DND-41 (cell line): ENCODE data around the gene TTC33.

Experiments
- ATAC-seq: fragments of 200-7000 bp; cut with Tn5 transposase; 3 replicates; pipeline ENCODE4 v1.9.1; 2021; ENCODE audit warnings: low read depth; ENCODE audit not compliant: insufficient read depth
- DNase-seq: peaks from one replicate; pipeline ENCODE4 v3.0.0-alpha.2; 2020
- H2AFZ ChIP-seq: 2 replicates; pipeline ENCODE4 v1.6.0; 2012; ENCODE audit warnings: low read depth, low read length
- H3K27ac ChIP-seq: 2 replicates; pipeline ENCODE4 v1.5.1; 2012; ENCODE audit warnings: low read length, inconsistent platforms
- H3K27me3 ChIP-seq: fragments of 200-600 bp; sonication (generic); 2 replicates; pipeline ENCODE4 v1.6.0; 2012; ENCODE audit warnings: low read length, mild to moderate bottlenecking, inconsistent platforms; ENCODE audit not compliant: insufficient read depth, poor library complexity
- H3K36me3 ChIP-seq: 2 replicates; pipeline ENCODE4 v1.5.1; 2012; ENCODE audit warnings: low read length, inconsistent platforms; ENCODE audit not compliant: insufficient read depth
- H3K4me1 ChIP-seq: 2 replicates; pipeline ENCODE4 v1.5.1; 2012; ENCODE audit warnings: mild to moderate bottlenecking, low read length; ENCODE audit not compliant: insufficient read depth
- H3K4me2 ChIP-seq: 2 replicates; pipeline ENCODE4 v1.6.0; 2012; ENCODE audit warnings: mild to moderate bottlenecking, moderate library complexity, low read length, inconsistent platforms; ENCODE audit not compliant: insufficient read depth
- H3K4me3 ChIP-seq, 2 experiments: fragments of 200-600 bp in 1 of 2; shearing (Covaris generic) in 1 of 2; 2 replicates each; pipeline ENCODE4 v1.5.1; 2012 to 2016; ENCODE audit warnings: inconsistent platforms in 2 of 2, low read length in 2 of 2, mild to moderate bottlenecking in 2 of 2, low read depth in 1 of 2, moderate library complexity in 1 of 2
- H3K79me2 ChIP-seq: 2 replicates; pipeline ENCODE4 v1.6.0; 2012; ENCODE audit warnings: low read length, inconsistent platforms; ENCODE audit not compliant: insufficient read depth
- H3K9ac ChIP-seq: 2 replicates; pipeline ENCODE4 v1.6.0; 2012; ENCODE audit warnings: low read depth, mild to moderate bottlenecking, inconsistent platforms, low read length, moderate library complexity
- H3K9me3 ChIP-seq: 2 replicates; pipeline ENCODE4 v1.5.1; 2012; ENCODE audit warnings: low read length, moderate library complexity, mild to moderate bottlenecking, inconsistent platforms; ENCODE audit not compliant: insufficient read depth, severe bottlenecking
- H4K20me1 ChIP-seq: 2 replicates; pipeline ENCODE4 v1.6.0; 2012; ENCODE audit warnings: low read length; ENCODE audit not compliant: insufficient read depth
- EZH2 ChIP-seq: IDR thresholded peaks from 3 replicates; pipeline ENCODE4 v1.6.1; 2012; ENCODE audit warnings: borderline replicate concordance, low read depth, mild to moderate bottlenecking, moderate library complexity, low read length, inconsistent platforms; ENCODE audit not compliant: severe bottlenecking
- TF ChIP-seq, protein P1 (sequence below): IDR thresholded peaks from 2 replicates; pipeline ENCODE4 v1.5.1; 2012; ENCODE audit warnings: borderline replicate concordance, low read length, moderate library complexity, mild to moderate bottlenecking; ENCODE audit not compliant: poor library complexity, severe bottlenecking; ENCODE audit errors: extremely low read depth

Gene TTC33

DNA sequence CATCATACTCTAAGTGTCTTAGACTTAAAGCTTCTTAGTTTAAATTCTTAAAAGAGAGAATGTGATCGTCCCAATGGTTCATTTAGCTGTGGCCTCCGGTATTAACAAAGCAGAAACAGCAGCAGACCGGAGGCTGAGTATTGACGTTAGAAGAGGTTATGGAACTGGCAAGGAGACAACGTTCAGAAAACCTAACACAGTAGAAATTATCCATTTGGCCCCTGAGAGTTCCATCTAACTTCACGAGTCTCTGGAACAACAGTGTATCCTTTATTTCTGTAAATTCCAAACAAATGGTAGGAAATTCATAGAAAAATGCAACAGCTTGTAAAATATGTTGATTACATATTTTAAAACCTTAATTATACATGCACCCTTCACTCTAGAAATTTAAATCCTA lies 183.4 kb downstream of the TTC33 start:
- H3K9ac ChIP-seq: no peak overlapping the region
- no peak for TF ChIP-seq EZH2
- TF ChIP-seq, protein P1, sequence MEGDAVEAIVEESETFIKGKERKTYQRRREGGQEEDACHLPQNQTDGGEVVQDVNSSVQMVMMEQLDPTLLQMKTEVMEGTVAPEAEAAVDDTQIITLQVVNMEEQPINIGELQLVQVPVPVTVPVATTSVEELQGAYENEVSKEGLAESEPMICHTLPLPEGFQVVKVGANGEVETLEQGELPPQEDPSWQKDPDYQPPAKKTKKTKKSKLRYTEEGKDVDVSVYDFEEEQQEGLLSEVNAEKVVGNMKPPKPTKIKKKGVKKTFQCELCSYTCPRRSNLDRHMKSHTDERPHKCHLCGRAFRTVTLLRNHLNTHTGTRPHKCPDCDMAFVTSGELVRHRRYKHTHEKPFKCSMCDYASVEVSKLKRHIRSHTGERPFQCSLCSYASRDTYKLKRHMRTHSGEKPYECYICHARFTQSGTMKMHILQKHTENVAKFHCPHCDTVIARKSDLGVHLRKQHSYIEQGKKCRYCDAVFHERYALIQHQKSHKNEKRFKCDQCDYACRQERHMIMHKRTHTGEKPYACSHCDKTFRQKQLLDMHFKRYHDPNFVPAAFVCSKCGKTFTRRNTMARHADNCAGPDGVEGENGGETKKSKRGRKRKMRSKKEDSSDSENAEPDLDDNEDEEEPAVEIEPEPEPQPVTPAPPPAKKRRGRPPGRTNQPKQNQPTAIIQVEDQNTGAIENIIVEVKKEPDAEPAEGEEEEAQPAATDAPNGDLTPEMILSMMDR: no peak
- no peaks in the 10 kb centered on the region for H3K27me3 ChIP-seq
- DNase-seq (no peak), ATAC-seq (no peak)
- no peaks in the 10 kb centered on the region for H3K9me3 ChIP-seq
- H3K79me2 ChIP-seq: no peaks in the 10 kb centered on the region
- no peak overlapping the region for H3K4me2 ChIP-seq
- no peak overlapping the region for H3K27ac ChIP-seq
- no peak overlapping the region for H2AFZ ChIP-seq
- H4K20me1 ChIP-seq: no peaks in the 10 kb centered on the region
- peaks cover 9% of the 10 kb centered on the region for H3K4me1 ChIP-seq
- H3K4me3 ChIP-seq: no peak overlapping the region
- no peaks in the 10 kb centered on the region for H3K36me3 ChIP-seq

DNA sequence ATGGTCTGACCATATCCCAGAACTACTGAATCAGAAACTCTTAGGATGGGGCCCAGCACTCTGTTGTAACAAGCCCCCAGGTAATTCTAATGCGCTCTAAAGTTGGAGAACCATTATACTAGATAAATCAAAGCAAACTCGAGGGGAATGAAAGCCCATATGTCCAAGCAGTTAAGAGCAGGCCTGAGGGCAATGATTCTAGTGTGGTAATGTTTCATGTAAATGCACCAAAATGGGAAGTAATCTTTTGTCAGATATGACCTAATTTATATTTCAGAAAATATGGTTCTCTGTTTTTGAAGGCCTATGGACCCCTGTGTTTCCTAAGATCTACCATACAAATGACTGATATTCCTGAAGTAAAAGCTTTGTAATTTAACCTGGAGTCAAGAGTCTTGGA lies 184.0 kb downstream of the TTC33 start:
- TF ChIP-seq, protein P1: no peak
- no peak for TF ChIP-seq EZH2
- ATAC-seq (no peak), DNase-seq (no peak)
- Histone ChIP-seq H3K9me3 (no peaks in the 10 kb centered on the region), H3K27me3 (no peaks in the 10 kb centered on the region), H3K4me2 (no peak overlapping the region), H3K36me3 (no peaks in the 10 kb centered on the region), H3K27ac (no peak overlapping the region), H3K79me2 (no peaks in the 10 kb centered on the region), H3K9ac (no peak overlapping the region), H3K4me3 (no peak overlapping the region), H4K20me1 (no peaks in the 10 kb centered on the region), H3K4me1 (peaks cover 9% of the 10 kb centered on the region), H2AFZ (no peak overlapping the region)

DNA sequence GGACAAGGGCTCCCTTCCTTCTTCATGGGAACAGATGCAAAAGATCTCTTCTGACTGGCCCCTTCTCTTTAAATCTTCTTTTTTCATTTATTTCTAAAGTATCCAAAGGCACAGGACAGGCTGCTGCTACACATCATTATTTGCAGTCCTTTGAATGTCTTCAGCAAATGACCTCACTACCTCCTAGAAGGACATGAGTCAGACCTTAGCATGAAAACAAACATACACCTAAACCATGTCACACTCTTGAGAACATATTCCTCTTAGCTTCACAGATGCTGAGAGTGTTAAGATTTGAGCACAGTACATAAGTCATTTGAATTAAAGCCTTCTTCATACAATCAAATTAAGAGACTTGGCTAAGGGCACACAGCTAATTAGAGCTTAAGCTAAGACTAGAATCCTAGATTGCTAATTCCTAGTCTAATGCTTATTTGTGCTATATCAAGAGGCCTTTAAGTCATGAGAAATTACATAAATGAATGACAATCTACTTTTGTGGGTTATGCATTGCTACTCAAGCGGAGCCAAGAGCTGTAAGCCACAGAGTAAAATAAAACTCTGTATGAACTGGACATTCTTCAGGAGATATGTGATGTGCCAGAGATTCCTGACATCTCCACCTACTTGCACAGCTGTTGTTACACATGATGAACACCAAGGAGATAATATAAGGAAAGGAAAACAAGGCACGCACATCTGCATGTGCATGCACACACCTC lies 185.2 kb downstream of the TTC33 start:
- ATAC-seq: no peak
- Histone ChIP-seq H3K36me3 (no peaks in the 10 kb centered on the region), H3K27ac (no peak overlapping the region), H3K9me3 (no peaks in the 10 kb centered on the region), H3K9ac (no peak overlapping the region), H3K4me3 (no peak overlapping the region), H3K79me2 (no peaks in the 10 kb centered on the region), H3K4me2 (no peak overlapping the region), H4K20me1 (no peaks in the 10 kb centered on the region), H3K4me1 (peaks cover 3% of the 10 kb centered on the region), H2AFZ (no peak overlapping the region), H3K27me3 (no peaks in the 10 kb centered on the region)
- no peak for TF ChIP-seq EZH2
- TF ChIP-seq, protein P1: no peak
- no peak for DNase-seq
